ENCODE data around the gene SLC35G1. TPM values are rescaled to one million over a fixed set of nuclear protein-coding genes. Genes with fewer than 3 reads are reported as not detected.
A peak's percentile ranks its signal among the peaks of the same experiment; 100 is the strongest.

SLC35G1 gene
- polyA plus RNA-seq (ENCODE audit: insufficient read length in 12 of 12) = 10 to 100 TPM in 1 of 12 donors, 1 to 10 TPM in 10, not detected in 1; 4.0 to 11.1 (median 5.1) TPM
- long read RNA-seq, donor 1, partial matches to known transcripts = 0 of 4 reads
- long read RNA-seq, donor 1, other reads (novel, unspliced or antisense) = 0 of 4 reads
- long read RNA-seq, donor 2 = 0 reads
- long read RNA-seq, donor 3, partial matches to known transcripts = 0 of 2 reads
- long read RNA-seq, donor 3, other reads (novel, unspliced or antisense) = 0 of 2 reads
- long read RNA-seq, donor 4 = 0 reads
- long read RNA-seq, donor 5 = 0 reads
- long read RNA-seq, donor 6, partial matches to known transcripts = 0 of 3 reads
- long read RNA-seq, donor 6, other reads (novel, unspliced or antisense) = 0 of 3 reads
- long read RNA-seq, donor 7, partial matches to known transcripts = 0 of 1 reads
- long read RNA-seq, donor 7, other reads (novel, unspliced or antisense) = 0 of 1 reads
- long read RNA-seq, donor 8, partial matches to known transcripts = 0 of 1 reads
- long read RNA-seq, donor 8, other reads (novel, unspliced or antisense) = 0 of 1 reads
- long read RNA-seq, donor 9, partial matches to known transcripts = 0 of 1 reads
- long read RNA-seq, donor 9, other reads (novel, unspliced or antisense) = 0 of 1 reads
- long read RNA-seq, donor 10, partial matches to known transcripts = 0 of 1 reads
- long read RNA-seq, donor 10, other reads (novel, unspliced or antisense) = 0 of 1 reads
- long read RNA-seq, donor 11, partial matches to known transcripts = 0 of 2 reads
- long read RNA-seq, donor 11, other reads (novel, unspliced or antisense) = 0 of 2 reads

- peak; percentile 56 for DNase-seq
Observed at GRCh38 chr10:93893646-93894515, at the start of gene SLC35G1. SLC35G1 (plus strand) TSS chr10:93893978; CDS start chr10:93894034, 56 bp downstream.

GRCh38 chr10:93844979-93845626, 48.7 kb upstream of the SLC35G1 start:
- DNase-seq = no peak

- DNase-seq = no peak
Observed at GRCh38 chr10:93849593-93849992, 44.2 kb upstream of the SLC35G1 start.

DNA sequence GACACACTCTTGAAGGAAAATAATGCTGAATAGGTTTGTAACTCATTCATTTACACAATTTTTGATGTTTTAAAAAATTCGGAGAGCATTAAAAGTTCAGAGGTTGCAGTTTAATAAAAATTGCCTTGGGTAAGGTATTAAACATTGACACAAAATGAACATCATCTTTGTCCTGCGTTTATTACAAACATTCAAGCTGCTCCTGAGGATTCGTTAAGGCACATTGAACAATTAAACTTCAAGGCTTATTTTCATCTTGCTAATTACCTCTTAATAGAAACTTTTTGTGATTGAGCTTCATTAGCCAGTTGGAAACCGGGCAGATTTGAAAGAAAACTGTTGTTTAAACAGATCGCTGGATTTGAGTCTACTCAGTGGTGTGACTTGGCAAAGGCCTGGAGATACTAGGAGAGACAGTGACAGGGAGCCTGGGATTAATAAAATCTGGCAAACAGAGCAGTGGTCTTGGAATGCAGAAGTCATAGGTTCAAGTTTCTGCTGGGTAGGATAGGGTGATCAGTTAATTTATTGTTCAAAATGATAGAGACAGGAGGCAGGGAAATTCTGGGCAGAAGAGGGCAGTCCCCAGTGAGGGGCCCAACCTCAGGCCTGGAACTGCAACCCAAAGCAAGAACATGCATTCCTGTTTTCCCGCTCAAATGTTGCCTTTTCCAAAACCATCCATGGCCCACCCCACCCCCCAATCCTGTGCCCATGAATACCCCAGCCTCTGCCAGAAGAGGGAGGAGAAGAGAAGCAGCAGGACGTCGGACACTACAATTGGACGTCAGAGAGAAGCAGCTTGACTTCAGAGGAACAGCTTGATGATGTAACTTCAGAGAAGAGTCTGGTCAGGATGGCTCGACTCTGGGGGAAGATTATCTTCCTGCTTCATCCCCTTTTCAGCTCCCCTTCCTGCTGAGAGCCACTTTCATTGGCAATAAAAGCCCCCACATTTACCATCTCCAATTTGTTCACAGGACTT, 43.5 kb upstream of the SLC35G1 start:
- DNase-seq = no peak

GRCh38 chr10:93851169-93851568, 42.6 kb upstream of the SLC35G1 start:
- DNase-seq = no peak

GRCh38 chr10:93852476-93853095, 41.2 kb upstream of the SLC35G1 start:
- DNase-seq = no peak

DNA sequence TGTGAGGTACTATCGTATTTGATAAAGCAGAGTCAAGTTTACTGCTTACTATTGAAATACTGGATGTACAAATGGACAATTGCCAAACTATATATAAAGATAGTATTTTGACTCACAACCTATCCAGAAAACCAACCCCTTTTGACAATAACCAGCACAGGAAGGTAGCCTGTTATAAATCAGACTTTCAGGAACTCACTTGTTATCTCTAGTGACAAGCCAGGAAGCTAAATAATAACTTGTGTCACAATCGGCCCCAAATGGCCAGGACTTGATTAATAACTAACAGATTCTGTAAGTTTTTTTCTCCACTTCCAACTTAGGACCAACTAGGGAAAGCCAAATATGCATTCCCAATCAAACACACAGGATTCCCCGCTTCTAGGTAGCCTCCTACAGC, 38.8 kb upstream of the SLC35G1 start:
- DNase-seq = no peak

DNA sequence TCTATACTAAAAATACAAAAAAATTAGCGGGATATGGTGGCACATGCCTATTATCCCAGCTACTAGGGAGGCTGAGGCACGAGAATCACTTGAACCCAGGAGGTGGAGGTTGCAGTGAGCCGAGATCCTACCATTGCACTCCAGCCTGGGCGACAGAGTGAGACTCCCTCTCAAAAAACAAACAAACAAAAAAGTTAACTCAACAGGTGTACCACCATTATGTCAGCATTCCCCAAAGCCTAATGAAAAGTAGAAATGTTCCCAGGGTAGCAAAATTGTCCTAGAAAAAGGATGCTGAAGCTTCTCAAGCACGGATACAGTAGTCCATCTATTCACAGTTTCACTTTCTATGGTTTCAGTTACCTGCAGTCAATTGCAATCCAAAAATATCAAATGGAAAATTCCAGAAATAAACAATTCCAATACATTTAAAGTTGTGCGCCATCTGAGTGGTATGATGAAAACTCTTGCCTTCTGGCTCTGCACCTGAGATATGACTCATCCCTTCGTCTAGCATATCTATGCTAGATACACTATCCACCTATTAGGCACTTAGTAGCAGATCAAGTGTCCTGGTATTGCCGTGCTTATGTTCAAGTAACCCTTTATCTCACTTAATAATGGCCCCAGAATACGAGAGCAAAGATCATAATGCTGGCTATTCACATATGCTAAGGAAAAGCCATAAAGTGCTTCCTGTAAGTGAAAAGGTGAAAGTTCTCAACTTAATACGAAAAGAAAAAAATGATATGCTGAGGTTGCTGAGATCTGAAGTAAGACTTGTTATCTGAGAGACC, 37.2 kb upstream of the SLC35G1 start:
- DNase-seq = no peak

- peak; percentile 4 for DNase-seq
Observed at GRCh38 chr10:93859049-93859655, 34.6 kb upstream of the SLC35G1 start.

GRCh38 chr10:93861825-93862224, 32.0 kb upstream of the SLC35G1 start:
- DNase-seq = no peak

DNA sequence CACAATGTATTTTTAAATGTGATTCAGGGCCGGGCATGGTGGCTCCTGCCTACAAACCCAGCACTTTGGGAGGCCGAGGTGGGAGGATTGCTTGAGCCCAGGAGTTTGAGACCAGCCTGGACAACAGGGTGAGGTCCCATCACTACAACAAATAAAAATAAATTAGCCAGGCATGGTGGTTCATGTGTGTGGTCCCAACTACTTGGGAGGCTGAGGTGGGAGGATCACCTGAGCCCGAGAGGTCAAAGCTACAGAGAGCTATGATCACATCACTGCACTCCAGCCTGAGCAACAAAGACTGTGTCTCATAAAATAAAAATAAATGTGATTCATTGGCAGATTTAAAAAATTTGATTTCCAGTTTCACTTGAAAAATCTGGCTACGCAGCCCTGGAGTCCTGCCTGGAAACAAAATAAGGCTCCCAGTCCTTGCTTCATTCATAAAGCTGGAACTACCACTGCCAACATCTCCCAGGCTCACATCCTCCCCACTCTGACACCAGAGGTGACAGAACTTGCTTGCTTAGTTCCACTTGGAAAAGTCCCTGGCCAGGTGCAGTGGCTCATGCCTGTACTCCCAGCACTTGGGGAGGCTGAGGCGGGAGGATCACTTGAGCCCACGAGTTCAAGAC, 27.9 kb upstream of the SLC35G1 start:
- DNase-seq = peak; percentile 42

DNA sequence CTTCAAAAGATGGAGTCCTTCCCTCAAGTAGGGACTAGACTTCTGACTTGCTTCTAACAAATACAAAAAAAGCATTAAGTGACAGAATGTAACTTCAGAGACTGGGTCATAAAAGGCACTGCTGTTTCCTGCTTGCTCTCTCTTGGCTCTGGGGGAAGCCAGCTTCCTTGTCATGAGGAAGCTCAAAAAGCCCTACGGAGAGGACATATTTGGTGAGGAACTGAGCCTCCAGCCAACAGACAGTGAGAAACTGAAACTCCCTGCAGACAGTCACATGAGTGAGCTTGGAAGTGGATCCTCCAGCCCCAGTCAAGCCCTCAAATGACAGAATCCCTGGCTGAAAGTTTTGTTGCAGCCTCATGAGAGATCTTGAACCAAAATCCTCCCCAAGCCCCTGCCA, 26.3 kb upstream of the SLC35G1 start:
- DNase-seq = no peak

- no peak for DNase-seq
Observed at GRCh38 chr10:93871671-93872204, 22.0 kb upstream of the SLC35G1 start.

GRCh38 chr10:93872375-93873158, 21.2 kb upstream of the SLC35G1 start:
- DNase-seq = no peak

- no peak for DNase-seq
Observed at GRCh38 chr10:93873420-93874115, 20.2 kb upstream of the SLC35G1 start.
